Endothelial cell of umbilical vein (primary cell): ENCODE measurements around the gene TUSC2. TPM values are rescaled to one million over a fixed set of nuclear protein-coding genes. Genes with fewer than 3 reads are reported as not detected.

Source experiments
- BruUV-seq: library from RNA; stranded (reverse); fragments of 400-500 nt; replicated peaks from 2 replicates; lab custom pipeline; 2021; lab: Mats Ljungman, UMichigan
- CTCF ChIA-PET: fragments of 300-600, 350-600 bp; sonication (Branson Sonifier 250); formaldehyde crosslinking; loops from one replicate; lab custom pipeline; 2021; ENCODE audit warnings: antibody characterized with exemption, inconsistent platforms; lab: Charles Lee
- POLR2A ChIA-PET: fragments of 300-600, 350-600 bp; sonication (Branson Sonifier 250); formaldehyde crosslinking; loops from one replicate; lab custom pipeline; 2021; ENCODE audit warnings: antibody characterized with exemption, inconsistent platforms; lab: Charles Lee
- DNase-seq: peaks from one replicate; pipeline ENCODE4 v3.0.0-alpha.2; 2011; ENCODE audit warnings: low read depth, low spot score
- FAIRE-seq: peaks from 2 replicates; lab custom pipeline; 2011; peaks lifted over from hg19 to GRCh38; lab: Jason Lieb, UNC
- H2AFZ ChIP-seq: 2 replicates; pipeline ENCODE4 v1.6.0; 2012; ENCODE audit warnings: low read depth, low read length, control low read depth, inconsistent platforms
- H3K27ac ChIP-seq: 2 replicates; pipeline ENCODE4 v1.5.1; 2011; ENCODE audit warnings: low read depth, mild to moderate bottlenecking, control low read depth, low read length, moderate library complexity; ENCODE audit not compliant: insufficient read depth
- H3K27me3 ChIP-seq, 2 experiments: 2 replicates each; pipeline versions ENCODE4 v1.6.0 to v1.6.1; 2011; ENCODE audit warnings: low read length in 2 of 2, mixed read lengths in 1 of 2; ENCODE audit not compliant: control insufficient read depth in 2 of 2, insufficient read depth in 2 of 2
- H3K36me3 ChIP-seq, 2 experiments: 2 replicates in 1 of 2; 3 replicates in 1 of 2; pipeline ENCODE4 v1.5.1; 2011; ENCODE audit warnings: low read length in 2 of 2, mild to moderate bottlenecking in 1 of 2, moderate library complexity in 1 of 2; ENCODE audit not compliant: control insufficient read depth in 2 of 2, insufficient read depth in 2 of 2; ENCODE audit errors: extremely low read depth in 1 of 2
- H3K4me1 ChIP-seq: 3 replicates; pipeline ENCODE4 v1.5.1; 2011; ENCODE audit warnings: mild to moderate bottlenecking, low read length; ENCODE audit not compliant: control insufficient read depth, insufficient read depth; ENCODE audit errors: extremely low read depth
- H3K4me2 ChIP-seq: 2 replicates; pipeline ENCODE4 v1.6.1; 2011; ENCODE audit warnings: low read length, control low read depth, mixed read lengths; ENCODE audit not compliant: insufficient read depth
- H3K4me3 ChIP-seq, 3 experiments: fragments of 200-600 bp in 1 of 3; sonication (generic), shearing (Covaris generic) in 1 of 3; replicated peaks in 1 of 3; 2 replicates each; pipeline ENCODE4 v1.5.1; 2011 to 2016; ENCODE audit warnings: control low read depth in 3 of 3, low read length in 3 of 3, mild to moderate bottlenecking in 2 of 3, inconsistent platforms in 1 of 3, low read depth in 1 of 3, moderate library complexity in 1 of 3; ENCODE audit not compliant: insufficient read depth in 1 of 3
- H3K79me2 ChIP-seq: 2 replicates; pipeline ENCODE4 v1.6.0; 2012; ENCODE audit warnings: low read length, inconsistent platforms; ENCODE audit not compliant: control insufficient read depth, insufficient read depth
- H3K9ac ChIP-seq: replicated peaks from 2 replicates; pipeline ENCODE3; 2011; ENCODE audit warnings: low read length, control low read depth; ENCODE audit not compliant: insufficient read depth; ENCODE audit errors: extremely low read depth
- H3K9me1 ChIP-seq: replicated peaks from 3 replicates; pipeline ENCODE4 v1.6.0; 2011; ENCODE audit warnings: mild to moderate bottlenecking, low read length; ENCODE audit not compliant: control insufficient read depth, insufficient read depth; ENCODE audit errors: extremely low read depth
- H3K9me3 ChIP-seq: replicated peaks from 2 replicates; pipeline ENCODE4 v1.5.1; 2012; ENCODE audit warnings: low read length, inconsistent platforms; ENCODE audit not compliant: control insufficient read depth, insufficient read depth
- H4K20me1 ChIP-seq: replicated peaks from 2 replicates; pipeline ENCODE3; 2011; ENCODE audit warnings: mild to moderate bottlenecking, low read length; ENCODE audit not compliant: control insufficient read depth, insufficient read depth; ENCODE audit errors: extremely low read depth
- CTCF ChIP-seq, 2 donors: IDR thresholded peaks; 1 replicate in 1 of 2; 2 replicates in 1 of 2; pipeline ENCODE4 v1.5.1; 2011; ENCODE audit warnings: low read length in 2 of 2, mild to moderate bottlenecking in 2 of 2, moderate library complexity in 2 of 2, control low read depth in 1 of 2, inconsistent platforms in 1 of 2, low read depth in 1 of 2; ENCODE audit not compliant: insufficient read depth in 1 of 2; ENCODE audit errors: extremely low read depth in 1 of 2
- EZH2 ChIP-seq: IDR thresholded peaks from 2 replicates; pipeline ENCODE4 v1.6.1; 2012; ENCODE audit warnings: borderline replicate concordance, low read depth, mild to moderate bottlenecking, moderate library complexity, low read length, inconsistent platforms; ENCODE audit not compliant: severe bottlenecking
- FOS ChIP-seq: IDR thresholded peaks from 2 replicates; pipeline ENCODE4 v1.6.1; 2011; ENCODE audit warnings: mild to moderate bottlenecking, low read length, moderate library complexity, borderline replicate concordance; ENCODE audit not compliant: insufficient read depth
- GATA2 ChIP-seq: IDR thresholded peaks from 2 replicates; pipeline ENCODE4 v1.7.0; 2011; ENCODE audit warnings: low read depth, mild to moderate bottlenecking, moderate library complexity, mixed read lengths, low read length; ENCODE audit not compliant: insufficient read length, insufficient read depth
- JUN ChIP-seq: IDR thresholded peaks from 2 replicates; pipeline ENCODE4 v1.6.1; 2011; ENCODE audit warnings: borderline replicate concordance, low read depth; ENCODE audit not compliant: insufficient read length, insufficient read depth
- MAX ChIP-seq: IDR thresholded peaks from 2 replicates; pipeline ENCODE4 v1.6.1; 2011; ENCODE audit not compliant: insufficient read depth, insufficient read length
- MYC ChIP-seq: IDR thresholded peaks from one replicate; pipeline ENCODE4 v1.6.1; 2011; ENCODE audit warnings: mild to moderate bottlenecking, low read depth, low read length
- POLR2A ChIP-seq: IDR thresholded peaks from 2 replicates; pipeline ENCODE4 v1.6.1; 2012; ENCODE audit warnings: low read depth, mild to moderate bottlenecking, control low read depth, low read length
- POLR2AphosphoS5 ChIP-seq: IDR thresholded peaks from 2 replicates; pipeline ENCODE4 v1.6.1; 2012; ENCODE audit warnings: low read depth, mild to moderate bottlenecking, control low read depth, low read length, moderate library complexity; ENCODE audit not compliant: insufficient read depth
- dilution Hi-C: fragments of 300-500 bp; cut with MboI; formaldehyde crosslinking; loops from one replicate; pipeline ENCODE4 v1.15.0; 2019; ENCODE audit warnings: low sequenced_read_pairs; ENCODE audit not compliant: extremely low pct_ligation_motif_present
- intact Hi-C: fragments of 100-400 bp; cut with micrococcal nuclease; formaldehyde crosslinking; loops from one replicate; pipeline ENCODE4 v1.10.0; 2022
- polyA plus RNA-seq, 4 experiments: library from polyadenylated mRNA; depleted of rRNA in 3 of 4; stranded (reverse) in 3 of 4; unstranded in 1 of 4; fragments of >200 nt; gene quantifications; 2 replicates each; pipeline versions ENCODE4 v1.2.1 to v1.2.3, GENCODE V29; 2011 to 2012; ENCODE audit warnings: missing spikeins in 1 of 4
- total RNA-seq: library from RNA; stranded (reverse); gene quantifications from 2 replicates; pipeline ENCODE4 v1.2.3, GENCODE V29; 2021

Gene TUSC2
- total and polyA plus RNA-seq, 2 donors (not counting 3 experiments of a cell fraction or from before 2014, with no cell fraction given), result 30.0 to 89.0 TPM

GRCh38 chr3:50296721-50297383 lies 31.2 kb downstream of the TUSC2 start:
- Histone ChIP-seq H3K9ac (no peak overlapping the region), H2AFZ (no peak overlapping the region), H3K9me1 (no peaks in the 10 kb centered on the region), H3K9me3 (no peaks in the 10 kb centered on the region), H3K27me3 (no peaks in the 10 kb centered on the region), H3K4me2 (no peak overlapping the region), H4K20me1 (no peaks in the 10 kb centered on the region), H3K27ac (no peak overlapping the region), H3K79me2 (peaks cover 3% of the 10 kb centered on the region), H3K4me3 (no peak overlapping the region), H3K4me1 (peaks cover 25% of the 10 kb centered on the region), H3K36me3 (no peaks in the 10 kb centered on the region)
- no TSS peak for BruUV-seq
- intact Hi-C loops, result no loop called here
- dilution Hi-C loops, result no loop called here
- ChIA-PET CTCF (no interaction called here), POLR2A (no interaction called here)
- TF ChIP-seq POLR2A (no peak), FOS (no peak), POLR2AphosphoS5 (no peak), MAX (no peak), CTCF (IDR thresholded peaks at IDR 0.05; ENCODE audit: extremely low read depth in 1 of 2, insufficient read depth in 1 of 2, low read depth in 1 of 2, low read length in 2 of 2) (no peak), GATA2 (no peak), EZH2 (no peak), MYC (no peak), JUN (no peak)
- no peak for DNase-seq
- no peak for FAIRE-seq
